Measurements from ENCODE around the gene ASIC4. TPM values are rescaled to one million over a fixed set of nuclear protein-coding genes. Genes with fewer than 3 reads are reported as not detected.

The ASIC4 gene
- total RNA-seq, 1 donor from 2014 or later: 1.6 TPM

- no peak overlapping the region for H3K27ac Mint-ChIP-seq (ENCODE audit: unreplicated experiment)
- H3K4me3 Mint-ChIP-seq (ENCODE audit: unreplicated experiment): no peak overlapping the region
- H3K4me1 Mint-ChIP-seq (ENCODE audit: unreplicated experiment): peaks cover 14% of the 10 kb centered on the region
- H3K27me3 Mint-ChIP-seq (ENCODE audit: unreplicated experiment): peaks cover 14% of the 10 kb centered on the region
- H3K36me3 Mint-ChIP-seq (ENCODE audit: low read depth, unreplicated experiment): peaks cover 6% of the 10 kb centered on the region
- H3K9me3 Mint-ChIP-seq (ENCODE audit: unreplicated experiment): no peaks in the 10 kb centered on the region
- no peak for TF ChIP-seq CTCF (IDR thresholded peaks at IDR 0.05; ENCODE audit: unreplicated experiment)
- no peak for DNase-seq (ENCODE audit: low spot score)
These were observed 22.9 kb upstream of the ASIC4 start for GRCh38 chr2:219491278-219491963.

GRCh38 chr2:219492575-219492974 is 21.7 kb upstream of the ASIC4 start:
- Mint-ChIP-seq H3K9me3 (ENCODE audit: unreplicated experiment) (no peaks in the 10 kb centered on the region), H3K36me3 (ENCODE audit: low read depth, unreplicated experiment) (peaks cover 4% of the 10 kb centered on the region), H3K4me1 (ENCODE audit: unreplicated experiment) (peaks cover 5% of the 10 kb centered on the region), H3K27ac (ENCODE audit: unreplicated experiment) (no peak overlapping the region), H3K4me3 (ENCODE audit: unreplicated experiment) (no peak overlapping the region), H3K27me3 (ENCODE audit: unreplicated experiment) (peaks cover 19% of the 10 kb centered on the region)
- peak; percentile 7 for TF ChIP-seq CTCF (IDR thresholded peaks at IDR 0.05; ENCODE audit: unreplicated experiment)
- no peak for DNase-seq (ENCODE audit: low spot score)

- H3K4me3 Mint-ChIP-seq (ENCODE audit: unreplicated experiment): no peak overlapping the region
- peaks cover 20% of the 10 kb centered on the region for H3K27me3 Mint-ChIP-seq (ENCODE audit: unreplicated experiment)
- H3K9me3 Mint-ChIP-seq (ENCODE audit: unreplicated experiment): no peaks in the 10 kb centered on the region
- H3K4me1 Mint-ChIP-seq (ENCODE audit: unreplicated experiment): peaks cover 4% of the 10 kb centered on the region
- H3K36me3 Mint-ChIP-seq (ENCODE audit: low read depth, unreplicated experiment): no peaks in the 10 kb centered on the region
- TF ChIP-seq CTCF (IDR thresholded peaks at IDR 0.05; ENCODE audit: unreplicated experiment): peak; percentile 4
- DNase-seq (ENCODE audit: low spot score): no peak
- no peak overlapping the region for H3K27ac Mint-ChIP-seq (ENCODE audit: unreplicated experiment)
These were observed 21.2 kb upstream of the ASIC4 start for GRCh38 chr2:219493086-219493485.

- no peak for DNase-seq (ENCODE audit: low spot score)
- TF ChIP-seq CTCF (IDR thresholded peaks at IDR 0.05; ENCODE audit: unreplicated experiment): no peak
- Mint-ChIP-seq H3K27me3 (ENCODE audit: unreplicated experiment) (peaks cover 31% of the 10 kb centered on the region), H3K27ac (ENCODE audit: unreplicated experiment) (peak overlapping the region; percentile 78), H3K4me1 (ENCODE audit: unreplicated experiment) (peaks cover 18% of the 10 kb centered on the region), H3K4me3 (ENCODE audit: unreplicated experiment) (no peak overlapping the region), H3K9me3 (ENCODE audit: unreplicated experiment) (no peaks in the 10 kb centered on the region), H3K36me3 (ENCODE audit: low read depth, unreplicated experiment) (peaks cover 4% of the 10 kb centered on the region)
These were observed 19.2 kb upstream of the ASIC4 start for GRCh38 chr2:219494952-219495530.

GRCh38 chr2:219495531-219496122 is 18.7 kb upstream of the ASIC4 start:
- Mint-ChIP-seq H3K4me3 (ENCODE audit: unreplicated experiment) (no peak overlapping the region), H3K27ac (ENCODE audit: unreplicated experiment) (no peak overlapping the region), H3K27me3 (ENCODE audit: unreplicated experiment) (peaks cover 31% of the 10 kb centered on the region), H3K4me1 (ENCODE audit: unreplicated experiment) (peaks cover 23% of the 10 kb centered on the region), H3K36me3 (ENCODE audit: low read depth, unreplicated experiment) (peaks cover 4% of the 10 kb centered on the region), H3K9me3 (ENCODE audit: unreplicated experiment) (no peaks in the 10 kb centered on the region)
- DNase-seq (ENCODE audit: low spot score): peak; percentile 79
- TF ChIP-seq CTCF (IDR thresholded peaks at IDR 0.05; ENCODE audit: unreplicated experiment): peak; percentile 82
